T-helper 1 cell treated with Interleukin-12 subunit alpha and Interleukin-12 subunit beta and Interleukin-4 antibody, amounts not matched to agents 30 ng/mL and 1 ng/mL, for 36 hours (primary cell): Measurements from ENCODE around the gene OIT3. TPM values are rescaled to one million over a fixed set of nuclear protein-coding genes. Genes with fewer than 3 reads are reported as not detected.

Experiments used
- intact Hi-C: fragments of 100-400 bp; cut with micrococcal nuclease; formaldehyde crosslinking; loops from one replicate; pipeline ENCODE4 v1.15.1; 2024
- total RNA-seq: library from RNA; stranded (reverse); gene quantifications from 2 replicates; pipeline ENCODE4 v1.2.3, GENCODE V29; 2022

The OIT3 gene
- total RNA-seq, 1 donor from 2014 or later = not detected

DNA sequence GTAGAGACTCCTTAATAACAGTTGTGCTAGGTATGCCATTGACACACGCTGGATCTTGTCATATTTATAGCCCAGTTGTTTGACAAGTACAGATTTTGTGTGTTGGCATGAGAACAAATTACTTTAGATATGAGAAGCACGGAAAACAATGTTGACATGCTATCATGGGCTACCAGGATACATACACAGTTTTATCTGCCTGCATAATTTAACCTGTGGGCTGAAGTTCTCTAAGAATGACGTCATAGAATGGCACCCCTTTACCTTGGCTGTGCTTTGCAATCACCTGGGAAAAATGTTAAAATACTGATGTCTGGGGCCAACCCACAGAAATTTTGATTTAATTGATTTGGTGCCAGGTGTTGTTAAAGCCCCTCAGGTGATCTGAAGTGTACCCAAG is 58.2 kb downstream of the OIT3 start:
- intact Hi-C loops = no loop called here

DNA sequence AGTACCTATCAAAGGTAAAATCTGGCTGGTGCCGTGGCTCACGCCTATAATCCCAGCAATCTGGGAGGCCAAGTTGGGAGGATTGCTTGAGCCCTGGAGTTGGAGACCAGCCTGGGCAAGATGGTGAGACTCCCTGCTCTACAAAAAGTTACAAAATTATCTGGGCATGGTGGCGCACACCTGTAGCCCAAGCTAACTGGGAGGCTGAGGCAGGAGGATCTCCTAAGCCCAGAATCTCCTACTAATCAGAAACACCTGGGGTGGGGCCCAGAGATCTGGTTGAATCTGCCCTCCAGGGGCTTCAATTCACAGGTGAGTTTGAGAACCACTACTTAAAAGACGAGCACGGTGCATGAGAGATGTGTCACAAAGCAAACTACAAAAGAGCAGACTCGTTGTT is 58.6 kb downstream of the OIT3 start:
- intact Hi-C loops = no loop called here

DNA sequence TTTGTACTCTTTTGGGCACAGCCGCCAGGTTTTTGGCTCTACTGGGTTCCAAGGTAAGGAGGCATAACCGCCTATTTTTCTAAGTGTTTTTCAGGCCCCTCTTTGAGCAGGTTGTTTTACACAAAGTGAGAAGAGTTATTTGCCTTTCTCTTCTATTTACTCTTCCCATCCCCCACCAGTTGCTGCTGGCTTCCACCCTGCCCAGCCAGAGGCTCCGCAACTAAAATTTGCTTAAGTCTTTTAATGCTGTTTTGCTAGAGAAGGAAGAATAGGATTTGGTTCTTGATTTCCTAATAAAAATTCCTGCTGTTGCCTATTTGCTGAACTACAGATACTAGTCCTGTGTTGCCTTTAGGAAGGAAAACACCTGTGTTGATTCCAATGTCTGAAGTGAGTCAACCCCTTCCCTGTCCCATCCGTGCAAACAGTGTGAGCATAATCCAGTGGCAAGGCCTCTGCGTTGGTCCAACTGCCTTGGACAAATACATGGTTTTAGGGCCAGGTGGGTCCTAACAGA is 59.2 kb downstream of the OIT3 start:
- intact Hi-C loops = no loop called here

DNA sequence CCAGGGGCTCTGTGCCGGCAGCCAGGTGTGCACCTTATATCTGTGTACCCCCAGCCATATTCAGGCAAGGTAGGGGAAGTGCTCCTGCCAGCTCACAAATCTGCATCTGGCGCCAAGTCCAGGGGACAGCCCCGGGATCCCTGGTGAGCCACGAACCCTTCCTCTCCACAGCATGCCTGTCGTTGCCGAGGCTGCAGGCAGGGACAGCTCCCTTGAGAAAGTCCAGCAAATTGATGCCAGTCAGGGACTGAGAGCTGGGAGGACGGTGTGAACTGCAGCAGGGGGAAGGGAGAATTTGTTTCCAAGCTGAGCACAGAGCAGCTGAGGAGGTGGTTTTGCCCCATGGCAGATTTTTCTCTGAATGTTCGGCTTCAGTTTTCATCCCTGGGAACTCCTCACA is 60.1 kb downstream of the OIT3 start:
- intact Hi-C loops = no loop called here

DNA sequence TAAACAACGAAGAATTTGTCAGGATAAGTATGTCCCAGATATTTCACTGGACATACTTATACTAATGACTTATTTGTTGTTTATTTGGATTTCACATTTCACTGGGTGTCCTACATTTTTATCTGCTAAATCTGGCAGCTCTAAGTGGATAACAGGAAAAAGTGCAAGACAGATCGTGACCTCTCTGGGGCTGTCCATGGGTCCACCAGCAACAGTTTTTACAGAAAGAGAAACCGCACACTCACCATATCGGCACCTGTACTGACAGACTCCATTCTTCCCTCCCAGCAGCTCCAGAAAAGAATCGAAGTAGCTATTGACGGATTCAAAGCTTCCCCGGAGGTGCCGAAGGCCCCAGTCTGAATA is 60.7 kb downstream of the OIT3 start:
- intact Hi-C loops = no loop called here

DNA sequence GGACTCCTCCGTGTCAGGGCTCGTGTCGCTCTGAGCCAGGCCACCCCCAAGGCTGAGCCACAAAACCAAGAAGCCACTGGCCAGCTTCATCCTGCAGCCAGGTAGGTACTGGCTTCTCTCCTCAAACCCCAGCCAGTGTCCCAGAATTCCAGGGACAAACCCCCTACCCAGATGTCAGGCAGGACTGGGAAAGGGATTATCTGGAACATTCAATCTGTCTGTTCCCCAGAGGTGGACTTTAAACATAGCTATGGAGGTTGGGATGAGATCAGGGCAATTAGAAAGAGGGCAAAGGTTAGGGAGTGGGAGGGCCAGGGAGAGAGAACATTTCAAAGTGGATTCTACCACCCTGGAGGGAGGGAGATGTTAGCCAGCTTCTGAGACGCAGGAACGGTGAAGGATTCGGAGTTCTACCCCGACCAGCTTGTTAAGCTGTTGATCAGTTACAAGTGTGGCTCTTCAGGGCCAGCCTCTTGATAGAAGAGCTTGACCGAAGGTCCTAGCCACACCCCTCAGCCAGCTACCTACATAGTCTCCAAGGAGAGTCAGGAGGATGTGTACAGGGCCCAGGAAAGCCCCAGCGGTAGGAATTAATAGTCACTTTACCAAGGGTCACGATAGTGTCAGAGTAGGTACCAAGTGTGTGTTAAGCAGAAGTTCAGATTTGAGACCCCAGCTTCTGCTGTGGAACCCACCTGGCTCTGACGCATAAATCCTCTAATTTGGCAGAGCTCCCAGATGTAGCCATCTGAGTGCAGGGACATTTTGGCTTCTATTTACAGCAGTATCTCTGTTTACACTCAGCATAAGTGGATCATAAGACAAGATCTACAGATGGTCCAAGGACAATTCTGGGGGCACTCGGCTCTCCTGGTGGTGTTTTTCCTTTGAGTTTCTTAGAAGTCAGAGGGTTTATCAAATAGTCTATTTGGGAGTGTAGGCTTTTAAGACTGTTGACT is 61.3 kb downstream of the OIT3 start, which contains the start of gene PLA2G12B:
PLA2G12B (minus strand) TSS at position 211 of the 959 bp plus-strand sequence; CDS start at position 90, 121 bp downstream.
- intact Hi-C loops = no loop called here

DNA sequence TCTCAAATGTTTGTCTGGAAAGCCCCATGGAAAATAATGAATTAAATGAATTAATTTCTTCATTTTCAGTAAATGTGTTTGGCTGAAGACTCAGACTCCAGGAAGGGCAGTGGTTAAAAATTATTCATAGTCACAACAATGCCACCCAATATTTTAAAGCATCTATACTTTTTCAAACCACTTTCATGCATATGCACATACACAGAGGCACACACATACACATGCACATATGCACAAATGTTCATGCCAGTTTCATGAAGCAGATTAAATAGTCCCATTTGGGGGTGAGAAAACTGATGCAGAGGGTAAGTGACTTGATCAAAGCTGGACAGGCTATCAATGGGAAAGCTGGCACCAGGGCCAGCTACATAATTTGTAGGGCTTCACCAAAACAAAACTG is 62.5 kb downstream of the OIT3 start:
- intact Hi-C loops = no loop called here

DNA sequence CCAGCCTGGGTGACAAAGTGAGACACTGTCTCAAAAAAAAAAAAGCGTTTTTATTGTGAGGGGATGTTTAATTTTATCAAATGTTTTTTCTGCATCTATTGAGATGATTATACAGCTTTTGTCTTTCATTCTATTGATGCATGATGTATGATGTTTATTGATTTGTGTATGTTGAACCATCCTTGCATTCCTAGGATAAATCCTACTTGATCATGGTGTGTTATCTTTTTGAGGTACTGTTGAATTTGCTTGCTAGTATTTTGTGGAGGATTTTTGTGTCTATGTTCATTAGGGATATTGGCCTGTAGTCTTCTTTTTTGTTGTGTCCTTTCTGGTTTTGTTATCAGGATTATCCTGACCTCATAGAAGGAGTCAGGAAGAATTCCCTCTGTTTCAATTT is 83.3 kb downstream of the OIT3 start:
- intact Hi-C loops = no loop called here

DNA sequence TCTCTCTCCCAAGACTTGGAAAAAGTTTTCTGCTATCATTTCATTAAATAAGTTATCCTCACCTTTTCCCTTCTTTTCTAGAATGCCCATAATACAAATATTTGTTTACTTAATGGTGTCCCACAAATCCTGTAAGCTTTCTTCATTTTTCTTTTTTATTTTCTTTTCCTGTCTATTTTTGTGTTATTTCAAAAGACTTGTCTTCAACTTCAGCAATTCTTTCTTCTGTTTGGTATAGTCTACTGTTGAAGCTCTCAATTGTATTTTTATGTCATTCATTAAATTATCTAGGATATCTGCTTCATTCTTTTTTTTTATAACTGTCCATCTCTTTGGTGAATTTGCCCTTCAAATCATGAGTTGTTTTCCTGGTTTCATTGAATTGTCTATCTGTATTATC is 86.2 kb downstream of the OIT3 start:
- intact Hi-C loops = no loop called here

DNA sequence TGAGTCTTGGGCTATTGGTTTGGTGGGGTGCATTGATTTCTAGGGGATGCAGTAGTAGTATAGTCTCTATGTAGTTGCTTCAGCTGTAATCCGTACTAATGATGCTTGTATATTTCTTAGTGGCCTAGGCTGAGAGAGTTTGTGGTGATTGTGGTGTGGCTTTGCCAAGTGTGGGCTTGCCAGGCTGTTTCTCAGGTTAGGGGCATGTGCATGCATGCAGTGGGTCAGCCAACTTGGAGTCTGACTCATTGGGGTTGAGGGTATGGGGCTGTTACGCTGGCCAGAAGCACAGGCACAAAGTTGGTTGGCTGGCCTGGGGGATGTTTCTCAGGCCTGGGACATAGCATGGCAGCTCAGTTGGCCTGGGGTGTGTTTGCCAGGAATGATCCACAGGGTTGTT is 86.8 kb downstream of the OIT3 start:
- intact Hi-C loops = no loop called here

DNA sequence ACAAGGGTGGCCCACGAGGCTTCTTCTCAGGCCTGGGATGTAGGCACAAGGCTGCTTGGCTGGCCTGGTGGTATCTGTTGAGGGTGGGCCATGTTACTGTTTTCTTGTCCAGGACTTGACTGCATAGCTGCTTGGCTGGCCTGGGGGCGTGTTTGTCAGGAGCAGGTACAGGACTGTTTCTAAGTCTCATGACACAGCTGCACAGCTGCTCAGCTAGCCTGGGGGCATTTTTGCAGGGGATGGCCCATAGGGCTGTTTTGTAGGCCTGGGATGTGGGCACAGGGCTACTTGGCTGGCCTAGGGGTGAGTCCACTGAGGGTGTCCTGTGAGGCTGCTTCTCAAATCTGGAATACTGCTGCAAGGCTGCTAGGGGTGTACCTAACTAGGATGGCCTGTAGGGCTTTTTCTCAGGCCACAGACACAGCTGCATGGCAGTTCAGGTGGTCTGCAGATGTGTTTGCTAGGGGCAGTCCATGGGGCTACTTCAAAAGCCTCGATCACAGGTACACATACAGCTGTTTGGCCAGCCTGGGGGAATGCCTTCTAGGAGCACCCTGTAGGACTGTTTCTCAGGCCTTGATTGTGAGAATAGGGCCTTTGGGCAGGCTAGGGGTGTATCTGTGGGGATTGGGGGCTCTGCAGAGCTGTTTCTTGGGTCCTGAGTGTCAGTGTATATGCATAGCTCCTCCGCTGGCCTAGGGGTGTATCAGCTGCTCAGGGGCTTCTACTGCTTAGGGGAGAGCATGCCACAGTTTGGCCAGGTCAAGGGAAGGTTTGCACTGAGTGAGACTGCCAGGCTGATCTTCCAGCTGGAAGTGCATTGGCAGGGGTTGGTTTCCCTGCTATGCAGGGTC is 87.7 kb downstream of the OIT3 start:
- intact Hi-C loops = no loop called here

DNA sequence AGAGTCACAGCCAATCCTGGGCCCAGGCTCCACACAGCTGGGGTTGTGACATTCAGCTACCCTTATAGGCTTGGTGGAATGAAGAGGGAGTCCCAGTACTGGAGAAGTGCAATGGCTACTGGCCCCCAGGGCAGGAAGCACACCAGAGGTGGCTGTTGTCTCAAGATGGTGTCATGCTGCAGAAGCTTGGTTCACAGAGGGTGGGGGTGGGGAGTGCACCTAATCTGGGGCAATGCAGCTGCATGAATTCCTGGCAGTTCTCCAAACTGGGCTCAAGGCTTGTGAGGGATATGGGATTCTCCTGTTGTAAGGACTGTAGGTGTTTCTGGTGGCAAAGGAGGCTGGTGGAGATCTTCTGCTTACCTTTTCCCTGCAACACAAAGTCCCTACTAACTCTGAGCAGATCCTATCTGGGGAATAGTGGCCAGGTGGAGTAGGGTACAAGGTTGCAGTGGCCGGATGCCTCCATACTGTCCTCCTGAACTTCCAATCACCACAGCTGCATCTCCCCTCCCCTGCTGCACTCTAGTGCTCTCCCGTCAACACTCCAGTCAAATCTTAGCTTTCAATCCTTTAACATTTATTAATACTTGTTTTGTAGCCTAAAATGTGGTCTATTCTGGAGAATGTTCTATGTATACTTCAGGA is 88.5 kb downstream of the OIT3 start:
- intact Hi-C loops = no loop called here

Other genes starting within 250 kb of the OIT3 start
- 12.2 and 16.1 TPM in 2 replicates for gene MCU, start 201.6 kb upstream of the OIT3 start, total RNA-seq
- not detected in 2 replicates for gene PLA2G12B, start 61.1 kb downstream of the OIT3 start, total RNA-seq
- gene P4HA1, start 203.1 kb downstream of the OIT3 start, total RNA-seq = 26.6 and 28.9 TPM in 2 replicates
- 0.42 and 0.68 TPM in 2 replicates for gene NUDT13, start 216.7 kb downstream of the OIT3 start, total RNA-seq